Cardiac muscle cell (in vitro differentiated cells and primary cell): ENCODE data around the gene SORL1-AS1.

ENCODE experiments used
- DNase-seq, 2 donors: peaks; one replicate each; pipeline versions ENCODE4 v3.0.0 to v3.0.0-alpha.2; 2010 to 2017; ENCODE audit warnings: low read depth in 1 of 2, low spot score in 1 of 2
- H3K27ac ChIP-seq: fragments of 200-600 bp; sonication (generic); 2 replicates; pipeline ENCODE4 v1.5.1; 2016
- H3K27me3 ChIP-seq: fragments of 200-600 bp; sonication (generic); 2 replicates; pipeline ENCODE4 v1.6.0; 2016; ENCODE audit warnings: control low read depth
- H3K36me3 ChIP-seq: fragments of 200-600 bp; sonication (generic); 2 replicates; pipeline ENCODE4 v1.5.1; 2016; ENCODE audit warnings: control low read depth
- H3K4me1 ChIP-seq: fragments of 200-600 bp; sonication (generic); 2 replicates; pipeline ENCODE4 v1.8.1; 2017; ENCODE audit warnings: low read depth, mild to moderate bottlenecking, mixed run types
- H3K4me3 ChIP-seq: fragments of 200-600 bp; sonication (generic); 2 replicates; pipeline ENCODE4 v1.5.1; 2016; ENCODE audit warnings: mild to moderate bottlenecking
- H3K9me3 ChIP-seq: fragments of 200-600 bp; sonication (generic); 2 replicates; pipeline ENCODE4 v1.5.1; 2017; ENCODE audit warnings: low read depth, mild to moderate bottlenecking, control low read depth
- CTCF ChIP-seq: IDR thresholded peaks from 2 replicates; pipeline ENCODE4 v1.5.1; 2012; ENCODE audit warnings: low read depth, mild to moderate bottlenecking, low read length

SORL1-AS1 gene

GRCh38 chr11:121494355-121495099, 41.8 kb upstream of the SORL1-AS1 start:
- DNase-seq: no peak
- Histone ChIP-seq H3K27me3 (no peaks in the 10 kb centered on the region), H3K36me3 (no peaks in the 10 kb centered on the region), H3K27ac (no peak overlapping the region), H3K4me1 (peaks cover 3% of the 10 kb centered on the region), H3K9me3 (no peaks in the 10 kb centered on the region), H3K4me3 (no peak overlapping the region)
- no peak for TF ChIP-seq CTCF

- DNase-seq: no peak
- Histone ChIP-seq H3K27me3 (no peaks in the 10 kb centered on the region), H3K9me3 (no peaks in the 10 kb centered on the region), H3K36me3 (no peaks in the 10 kb centered on the region), H3K27ac (no peak overlapping the region), H3K4me1 (peaks cover 3% of the 10 kb centered on the region), H3K4me3 (no peak overlapping the region)
- TF ChIP-seq CTCF: no peak
These were observed 37.1 kb upstream of the SORL1-AS1 start for GRCh38 chr11:121489823-121490222.

- no peak for DNase-seq
- H3K4me1 ChIP-seq: no peaks in the 10 kb centered on the region
- no peak overlapping the region for H3K4me3 ChIP-seq
- TF ChIP-seq CTCF: no peak
- no peaks in the 10 kb centered on the region for H3K36me3 ChIP-seq
- no peaks in the 10 kb centered on the region for H3K27me3 ChIP-seq
- no peaks in the 10 kb centered on the region for H3K9me3 ChIP-seq
- no peak overlapping the region for H3K27ac ChIP-seq
These were observed 35.9 kb upstream of the SORL1-AS1 start for GRCh38 chr11:121488641-121489040.

- no peak overlapping the region for H3K27ac ChIP-seq
- no peaks in the 10 kb centered on the region for H3K9me3 ChIP-seq
- no peaks in the 10 kb centered on the region for H3K36me3 ChIP-seq
- TF ChIP-seq CTCF: no peak
- no peak for DNase-seq
- no peaks in the 10 kb centered on the region for H3K4me1 ChIP-seq
- H3K27me3 ChIP-seq: no peaks in the 10 kb centered on the region
- H3K4me3 ChIP-seq: no peak overlapping the region
These were observed 35.4 kb upstream of the SORL1-AS1 start for GRCh38 chr11:121488170-121488569.

GRCh38 chr11:121487191-121487590, 34.4 kb upstream of the SORL1-AS1 start:
- no peak overlapping the region for H3K27ac ChIP-seq
- DNase-seq: no peak
- H3K4me3 ChIP-seq: no peak overlapping the region
- no peaks in the 10 kb centered on the region for H3K9me3 ChIP-seq
- H3K27me3 ChIP-seq: no peaks in the 10 kb centered on the region
- TF ChIP-seq CTCF: no peak
- no peaks in the 10 kb centered on the region for H3K36me3 ChIP-seq
- peaks cover 3% of the 10 kb centered on the region for H3K4me1 ChIP-seq
